ENCODE data around the gene DNHD1.

Gene DNHD1, protein sequence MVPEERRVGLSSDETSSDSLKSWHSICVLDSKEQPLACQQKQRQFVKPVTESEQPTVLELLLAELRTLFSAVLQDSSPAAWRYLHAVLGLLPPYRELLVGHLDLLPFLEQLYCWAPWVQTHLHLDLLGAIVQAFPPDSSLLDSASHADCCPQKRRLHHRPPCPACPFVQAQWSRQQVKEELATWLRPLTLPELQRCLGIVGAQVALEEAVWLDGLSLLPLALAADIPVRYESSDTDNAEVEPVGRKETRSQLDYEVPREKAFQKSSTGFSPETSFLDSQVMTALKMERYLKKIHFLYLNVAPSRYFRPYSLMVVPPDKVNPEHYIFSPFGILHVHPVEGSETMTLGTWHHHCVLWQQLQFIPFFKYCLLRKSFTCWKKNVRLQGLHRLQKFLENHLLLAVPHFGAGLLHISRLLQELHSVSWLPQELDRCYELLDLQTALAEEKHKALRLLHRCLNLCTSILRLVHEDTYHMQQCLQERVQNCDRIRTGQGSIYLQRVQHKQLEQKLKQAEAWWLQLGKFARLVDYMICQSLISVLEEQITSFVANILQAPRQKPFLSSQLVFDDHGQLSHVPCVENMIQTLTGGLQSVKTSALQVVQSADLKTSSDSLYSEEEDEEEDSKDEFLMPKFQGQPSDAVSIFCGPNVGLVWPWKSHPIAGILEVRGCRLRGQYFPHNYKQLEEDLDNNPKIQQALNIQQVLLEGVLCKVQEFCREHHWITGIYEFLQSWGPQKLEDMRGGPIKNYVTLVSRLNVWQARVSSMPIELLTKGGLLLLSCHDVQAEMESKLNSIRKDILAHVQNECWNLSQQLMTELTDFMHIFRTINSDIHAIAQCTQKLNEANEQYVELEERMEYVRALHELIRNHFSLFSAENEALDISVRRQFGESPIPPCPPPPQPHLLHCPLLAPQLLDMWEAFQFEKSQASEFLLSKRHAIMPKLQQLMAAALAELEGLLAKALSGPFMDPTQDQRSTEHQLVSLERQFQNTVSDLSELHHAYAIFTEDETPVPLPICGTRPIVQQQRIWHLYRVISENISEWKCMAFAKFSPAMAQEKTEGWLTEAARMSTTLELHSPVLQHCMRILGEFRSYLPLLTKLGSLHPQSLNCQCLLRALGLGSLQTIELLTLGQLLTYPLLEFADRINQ (N-terminal part only)

GRCh38 chr11:6497069-6497839 is at the start of gene DNHD1:
Gene DNHD1, plus strand, starts transcription at chr11:6497280. Its CDS starts 936 bp downstream, at chr11:6498216.
- no peak for TF ChIP-seq ZBTB7A (IDR thresholded peaks at IDR 0.05; ENCODE audit: low read depth)
- no peak for TF ChIP-seq EP300 (IDR thresholded peaks at IDR 0.05; ENCODE audit: borderline replicate concordance)
- TF ChIP-seq REST (IDR thresholded peaks at IDR 0.05; ENCODE audit: low read depth) = no peak
- TF ChIP-seq CEBPB (IDR thresholded peaks at IDR 0.05) = no peak
- no peak for TF ChIP-seq EGR1 (IDR thresholded peaks at IDR 0.05)
- TF ChIP-seq CREB1 (IDR thresholded peaks at IDR 0.05; ENCODE audit: low read depth) = no peak
- no peak for TF ChIP-seq TEAD4 (IDR thresholded peaks at IDR 0.05)
- no peak for TF ChIP-seq TCF12 (IDR thresholded peaks at IDR 0.05; ENCODE audit: low read depth)
- TF ChIP-seq FOXM1 (IDR thresholded peaks at IDR 0.05; ENCODE audit: borderline replicate concordance, low read depth) = no peak
- TF ChIP-seq TAF1 (IDR thresholded peaks at IDR 0.05; ENCODE audit: low read depth) = no peak
- TF ChIP-seq, protein P1, sequence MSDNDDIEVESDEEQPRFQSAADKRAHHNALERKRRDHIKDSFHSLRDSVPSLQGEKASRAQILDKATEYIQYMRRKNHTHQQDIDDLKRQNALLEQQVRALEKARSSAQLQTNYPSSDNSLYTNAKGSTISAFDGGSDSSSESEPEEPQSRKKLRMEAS (IDR thresholded peaks at IDR 0.05) = no peak
- TF ChIP-seq RAD21 (IDR thresholded peaks at IDR 0.05; ENCODE audit: low read depth) = no peak
- TF ChIP-seq NFIC (IDR thresholded peaks at IDR 0.05) = no peak
- TF ChIP-seq, protein P2, sequence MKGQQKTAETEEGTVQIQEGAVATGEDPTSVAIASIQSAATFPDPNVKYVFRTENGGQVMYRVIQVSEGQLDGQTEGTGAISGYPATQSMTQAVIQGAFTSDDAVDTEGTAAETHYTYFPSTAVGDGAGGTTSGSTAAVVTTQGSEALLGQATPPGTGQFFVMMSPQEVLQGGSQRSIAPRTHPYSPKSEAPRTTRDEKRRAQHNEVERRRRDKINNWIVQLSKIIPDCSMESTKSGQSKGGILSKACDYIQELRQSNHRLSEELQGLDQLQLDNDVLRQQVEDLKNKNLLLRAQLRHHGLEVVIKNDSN (IDR thresholded peaks at IDR 0.05) = no peak

DNA sequence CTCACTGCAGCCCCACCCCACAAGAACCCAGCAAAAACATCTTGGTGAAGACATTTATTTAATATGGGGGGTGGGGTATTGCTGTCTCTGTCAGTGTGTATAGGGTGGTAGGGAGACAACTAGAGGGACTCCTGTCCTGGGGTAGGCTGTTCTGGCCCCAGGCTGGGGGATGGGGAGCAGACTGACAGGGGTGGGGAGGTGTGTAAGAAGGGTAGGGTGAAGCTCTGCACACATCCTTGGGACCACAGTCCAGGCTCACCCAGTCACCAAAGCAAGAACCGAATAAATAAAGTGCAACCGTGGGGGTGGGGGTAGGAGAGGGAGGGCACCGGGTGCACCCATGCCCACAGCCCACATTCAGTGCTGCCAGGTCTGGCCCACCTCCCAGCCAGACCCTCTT is 48.5 kb upstream of the DNHD1 start:
- TF ChIP-seq YY1 (IDR thresholded peaks at IDR 0.05; ENCODE audit: low read depth) = no peak
- no peak for TF ChIP-seq TAF1 (IDR thresholded peaks at IDR 0.05; ENCODE audit: low read depth)
- TF ChIP-seq REST (IDR thresholded peaks at IDR 0.05; ENCODE audit: low read depth) = no peak

- TF ChIP-seq TCF12 (IDR thresholded peaks at IDR 0.05; ENCODE audit: low read depth) (no peak), NFIC (IDR thresholded peaks at IDR 0.05) (no peak), YY1 (IDR thresholded peaks at IDR 0.05; ENCODE audit: low read depth) (no peak), ZBTB7A (IDR thresholded peaks at IDR 0.05; ENCODE audit: low read depth) (no peak), CEBPB (IDR thresholded peaks at IDR 0.05) (no peak), CREB1 (IDR thresholded peaks at IDR 0.05; ENCODE audit: low read depth) (no peak), EGR1 (IDR thresholded peaks at IDR 0.05) (no peak), TAF1 (IDR thresholded peaks at IDR 0.05; ENCODE audit: low read depth) (no peak), FOXM1 (IDR thresholded peaks at IDR 0.05; ENCODE audit: borderline replicate concordance, low read depth) (no peak), TEAD4 (IDR thresholded peaks at IDR 0.05) (no peak), EP300 (IDR thresholded peaks at IDR 0.05; ENCODE audit: borderline replicate concordance) (no peak), RAD21 (IDR thresholded peaks at IDR 0.05; ENCODE audit: low read depth) (no peak), REST (IDR thresholded peaks at IDR 0.05; ENCODE audit: low read depth) (no peak)
- TF ChIP-seq, protein P2 (IDR thresholded peaks at IDR 0.05) = no peak
- TF ChIP-seq, protein P1 (IDR thresholded peaks at IDR 0.05) = no peak
These were observed 44.9 kb upstream of the DNHD1 start for GRCh38 chr11:6452219-6452618.

Measured in Ishikawa (cell line).